ENCODE data around the gene PGM1. TPM values are rescaled to one million over a fixed set of nuclear protein-coding genes. Genes with fewer than 3 reads are reported as not detected.

PGM1 gene
- total RNA-seq, 1 experiment from 2014 or later, result 111 TPM

DNA sequence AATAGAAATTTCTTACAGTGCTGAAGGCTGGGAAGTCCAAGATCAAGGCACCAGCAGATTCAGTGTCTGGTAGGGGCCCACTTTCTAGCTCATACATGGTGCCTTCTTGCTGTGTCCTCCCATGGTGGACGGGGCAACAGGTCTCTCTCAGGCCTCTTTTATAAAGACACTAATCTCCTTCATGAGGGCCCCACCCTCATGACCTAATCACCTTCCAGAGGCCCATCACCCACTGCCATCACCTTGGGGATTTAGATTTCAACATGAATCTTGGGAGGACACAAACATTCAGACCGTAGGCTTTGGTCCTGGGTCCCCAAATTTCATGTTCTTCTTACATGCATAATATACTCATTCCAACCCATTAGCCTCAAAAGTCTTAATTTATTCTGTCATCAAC lies 71.5 kb downstream of the PGM1 start:
- H3K4me1 Mint-ChIP-seq, result peaks cover 26% of the 10 kb centered on the region
- CTCF ChIA-PET, result interaction anchor here (1.1 to 1.6 kb wide), 2 partner anchors 499 to 587 kb away, joined by 3 to 6 read pairs; no protein-coding TSS in a partner anchor
- no peak overlapping the region for H3K27ac Mint-ChIP-seq
- POLR2A ChIA-PET, result no interaction called here
- no peak for ATAC-seq
- H3K9me3 Mint-ChIP-seq, result peaks cover 21% of the 10 kb centered on the region
- DNase-seq (ENCODE audit: low spot score), result no peak
- peaks cover 25% of the 10 kb centered on the region for H3K36me3 Mint-ChIP-seq
- H3K4me3 Mint-ChIP-seq, result no peak overlapping the region
- 0 out of 2 replicates have a peak, but pooled peaks cover 3% of the 10 kb centered on the region for H3K27me3 Mint-ChIP-seq (ENCODE audit: low read depth)
- no peak for TF ChIP-seq ZNF671 (CRISPR knock-in tag; IDR thresholded peaks at IDR 0.05)
- TF ChIP-seq, protein P1, sequence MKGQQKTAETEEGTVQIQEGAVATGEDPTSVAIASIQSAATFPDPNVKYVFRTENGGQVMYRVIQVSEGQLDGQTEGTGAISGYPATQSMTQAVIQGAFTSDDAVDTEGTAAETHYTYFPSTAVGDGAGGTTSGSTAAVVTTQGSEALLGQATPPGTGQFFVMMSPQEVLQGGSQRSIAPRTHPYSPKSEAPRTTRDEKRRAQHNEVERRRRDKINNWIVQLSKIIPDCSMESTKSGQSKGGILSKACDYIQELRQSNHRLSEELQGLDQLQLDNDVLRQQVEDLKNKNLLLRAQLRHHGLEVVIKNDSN (CRISPR knock-in tag; IDR thresholded peaks at IDR 0.05), result no peak
- no peak for TF ChIP-seq GRHL2 (CRISPR knock-in tag; IDR thresholded peaks at IDR 0.05; ENCODE audit: insufficient replicate concordance, severe bottlenecking)
- TF ChIP-seq IRF2 (CRISPR knock-in tag; IDR thresholded peaks at IDR 0.05; ENCODE audit: borderline replicate concordance, low read depth), result no peak
- no peak for TF ChIP-seq NFATC4 (CRISPR knock-in tag; IDR thresholded peaks at IDR 0.05)
- TF ChIP-seq, protein P2, sequence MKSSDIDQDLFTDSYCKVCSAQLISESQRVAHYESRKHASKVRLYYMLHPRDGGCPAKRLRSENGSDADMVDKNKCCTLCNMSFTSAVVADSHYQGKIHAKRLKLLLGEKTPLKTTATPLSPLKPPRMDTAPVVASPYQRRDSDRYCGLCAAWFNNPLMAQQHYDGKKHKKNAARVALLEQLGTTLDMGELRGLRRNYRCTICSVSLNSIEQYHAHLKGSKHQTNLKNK (CRISPR knock-in tag; IDR thresholded peaks at IDR 0.05), result no peak
- TF ChIP-seq, protein P3, sequence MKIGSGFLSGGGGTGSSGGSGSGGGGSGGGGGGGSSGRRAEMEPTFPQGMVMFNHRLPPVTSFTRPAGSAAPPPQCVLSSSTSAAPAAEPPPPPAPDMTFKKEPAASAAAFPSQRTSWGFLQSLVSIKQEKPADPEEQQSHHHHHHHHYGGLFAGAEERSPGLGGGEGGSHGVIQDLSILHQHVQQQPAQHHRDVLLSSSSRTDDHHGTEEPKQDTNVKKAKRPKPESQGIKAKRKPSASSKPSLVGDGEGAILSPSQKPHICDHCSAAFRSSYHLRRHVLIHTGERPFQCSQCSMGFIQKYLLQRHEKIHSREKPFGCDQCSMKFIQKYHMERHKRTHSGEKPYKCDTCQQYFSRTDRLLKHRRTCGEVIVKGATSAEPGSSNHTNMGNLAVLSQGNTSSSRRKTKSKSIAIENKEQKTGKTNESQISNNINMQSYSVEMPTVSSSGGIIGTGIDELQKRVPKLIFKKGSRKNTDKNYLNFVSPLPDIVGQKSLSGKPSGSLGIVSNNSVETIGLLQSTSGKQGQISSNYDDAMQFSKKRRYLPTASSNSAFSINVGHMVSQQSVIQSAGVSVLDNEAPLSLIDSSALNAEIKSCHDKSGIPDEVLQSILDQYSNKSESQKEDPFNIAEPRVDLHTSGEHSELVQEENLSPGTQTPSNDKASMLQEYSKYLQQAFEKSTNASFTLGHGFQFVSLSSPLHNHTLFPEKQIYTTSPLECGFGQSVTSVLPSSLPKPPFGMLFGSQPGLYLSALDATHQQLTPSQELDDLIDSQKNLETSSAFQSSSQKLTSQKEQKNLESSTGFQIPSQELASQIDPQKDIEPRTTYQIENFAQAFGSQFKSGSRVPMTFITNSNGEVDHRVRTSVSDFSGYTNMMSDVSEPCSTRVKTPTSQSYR (CRISPR knock-in tag; IDR thresholded peaks at IDR 0.05), result no peak
- TF ChIP-seq CBFB (CRISPR knock-in tag; IDR thresholded peaks at IDR 0.05; ENCODE audit: low read depth), result no peak
- TF ChIP-seq, protein P4, sequence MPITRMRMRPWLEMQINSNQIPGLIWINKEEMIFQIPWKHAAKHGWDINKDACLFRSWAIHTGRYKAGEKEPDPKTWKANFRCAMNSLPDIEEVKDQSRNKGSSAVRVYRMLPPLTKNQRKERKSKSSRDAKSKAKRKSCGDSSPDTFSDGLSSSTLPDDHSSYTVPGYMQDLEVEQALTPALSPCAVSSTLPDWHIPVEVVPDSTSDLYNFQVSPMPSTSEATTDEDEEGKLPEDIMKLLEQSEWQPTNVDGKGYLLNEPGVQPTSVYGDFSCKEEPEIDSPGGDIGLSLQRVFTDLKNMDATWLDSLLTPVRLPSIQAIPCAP (CRISPR knock-in tag; IDR thresholded peaks at IDR 0.05), result no peak
- TF ChIP-seq TEAD1 (CRISPR knock-in tag; IDR thresholded peaks at IDR 0.05), result no peak
- TF ChIP-seq JUN (CRISPR knock-in tag; IDR thresholded peaks at IDR 0.05), result no peak
- no peak for TF ChIP-seq RELA (CRISPR knock-in tag; IDR thresholded peaks at IDR 0.05; ENCODE audit: borderline replicate concordance)

DNA sequence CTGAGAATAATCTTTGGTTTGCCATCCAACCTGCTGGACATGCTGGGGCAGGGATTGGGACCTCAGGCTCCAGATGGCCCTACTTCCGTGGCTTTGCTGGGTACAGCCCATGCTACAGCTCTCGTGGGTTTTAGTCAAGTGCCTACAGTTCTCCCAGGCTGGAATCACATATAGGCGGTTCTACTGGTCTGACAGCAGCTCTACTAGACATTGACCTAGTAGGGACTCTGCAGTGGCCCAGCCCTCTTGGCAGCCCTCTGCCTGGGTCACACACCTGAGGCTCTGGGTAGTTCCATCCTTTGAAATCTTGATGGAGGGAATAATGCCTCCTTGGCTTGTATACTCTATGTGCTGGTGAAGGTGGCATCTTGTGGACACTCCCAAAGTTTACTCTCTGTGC lies 72.2 kb downstream of the PGM1 start:
- Mint-ChIP-seq H3K4me1 (peaks cover 26% of the 10 kb centered on the region), H3K27me3 (ENCODE audit: low read depth) (0 out of 2 replicates have a peak, but pooled peaks cover 3% of the 10 kb centered on the region)
- POLR2A ChIA-PET, result no interaction called here

More for the DNA sequence above, 72.2 kb downstream of the PGM1 start:
- DNase-seq (ENCODE audit: low spot score) (no peak), ATAC-seq (no peak)
- CTCF ChIA-PET, result interaction anchor here (0.6 to 1.7 kb wide), 4 partner anchors 9 to 587 kb away, joined by 3 to 8 read pairs (median 4); no protein-coding TSS in a partner anchor
- TF ChIP-seq ZBTB21 (CRISPR knock-in tag; IDR thresholded peaks at IDR 0.05; ENCODE audit: borderline replicate concordance), result no peak
- TF ChIP-seq FOXJ3 (CRISPR knock-in tag; IDR thresholded peaks at IDR 0.05; ENCODE audit: borderline replicate concordance), result no peak
- no peak for TF ChIP-seq ZNF121 (CRISPR knock-in tag; IDR thresholded peaks at IDR 0.05)
- TF ChIP-seq ZNF671 (CRISPR knock-in tag; IDR thresholded peaks at IDR 0.05), result no peak
- TF ChIP-seq ELF4 (CRISPR knock-in tag; IDR thresholded peaks at IDR 0.05; ENCODE audit: low read depth), result no peak
- TF ChIP-seq, protein P5, sequence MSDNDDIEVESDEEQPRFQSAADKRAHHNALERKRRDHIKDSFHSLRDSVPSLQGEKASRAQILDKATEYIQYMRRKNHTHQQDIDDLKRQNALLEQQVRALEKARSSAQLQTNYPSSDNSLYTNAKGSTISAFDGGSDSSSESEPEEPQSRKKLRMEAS (CRISPR knock-in tag; IDR thresholded peaks at IDR 0.05), result no peak
- TF ChIP-seq, protein P6, sequence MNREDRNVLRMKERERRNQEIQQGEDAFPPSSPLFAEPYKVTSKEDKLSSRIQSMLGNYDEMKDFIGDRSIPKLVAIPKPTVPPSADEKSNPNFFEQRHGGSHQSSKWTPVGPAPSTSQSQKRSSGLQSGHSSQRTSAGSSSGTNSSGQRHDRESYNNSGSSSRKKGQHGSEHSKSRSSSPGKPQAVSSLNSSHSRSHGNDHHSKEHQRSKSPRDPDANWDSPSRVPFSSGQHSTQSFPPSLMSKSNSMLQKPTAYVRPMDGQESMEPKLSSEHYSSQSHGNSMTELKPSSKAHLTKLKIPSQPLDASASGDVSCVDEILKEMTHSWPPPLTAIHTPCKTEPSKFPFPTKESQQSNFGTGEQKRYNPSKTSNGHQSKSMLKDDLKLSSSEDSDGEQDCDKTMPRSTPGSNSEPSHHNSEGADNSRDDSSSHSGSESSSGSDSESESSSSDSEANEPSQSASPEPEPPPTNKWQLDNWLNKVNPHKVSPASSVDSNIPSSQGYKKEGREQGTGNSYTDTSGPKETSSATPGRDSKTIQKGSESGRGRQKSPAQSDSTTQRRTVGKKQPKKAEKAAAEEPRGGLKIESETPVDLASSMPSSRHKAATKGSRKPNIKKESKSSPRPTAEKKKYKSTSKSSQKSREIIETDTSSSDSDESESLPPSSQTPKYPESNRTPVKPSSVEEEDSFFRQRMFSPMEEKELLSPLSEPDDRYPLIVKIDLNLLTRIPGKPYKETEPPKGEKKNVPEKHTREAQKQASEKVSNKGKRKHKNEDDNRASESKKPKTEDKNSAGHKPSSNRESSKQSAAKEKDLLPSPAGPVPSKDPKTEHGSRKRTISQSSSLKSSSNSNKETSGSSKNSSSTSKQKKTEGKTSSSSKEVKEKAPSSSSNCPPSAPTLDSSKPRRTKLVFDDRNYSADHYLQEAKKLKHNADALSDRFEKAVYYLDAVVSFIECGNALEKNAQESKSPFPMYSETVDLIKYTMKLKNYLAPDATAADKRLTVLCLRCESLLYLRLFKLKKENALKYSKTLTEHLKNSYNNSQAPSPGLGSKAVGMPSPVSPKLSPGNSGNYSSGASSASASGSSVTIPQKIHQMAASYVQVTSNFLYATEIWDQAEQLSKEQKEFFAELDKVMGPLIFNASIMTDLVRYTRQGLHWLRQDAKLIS (CRISPR knock-in tag; IDR thresholded peaks at IDR 0.05; ENCODE audit: borderline replicate concordance), result no peak
- TF ChIP-seq ZNF138 (CRISPR knock-in tag; conservative IDR thresholded peaks at IDR 0.05), result no peak
- no peak overlapping the region for H3K4me3 Mint-ChIP-seq
- H3K9me3 Mint-ChIP-seq, result peaks cover 21% of the 10 kb centered on the region
- H3K27ac Mint-ChIP-seq, result no peak overlapping the region
- peaks cover 21% of the 10 kb centered on the region for H3K36me3 Mint-ChIP-seq

Measured in WTC11 (cell line).